Fibroblast of peridontal ligament (primary cell): ENCODE data around the gene MAML1.

Experiments used
- DNase-seq: peaks from one replicate; pipeline ENCODE4 v3.0.0-alpha.2; 2010; ENCODE audit errors: extremely low read depth

The MAML1 gene

GRCh38 chr5:179805529-179806249 is 73.1 kb downstream of the MAML1 start:
- DNase-seq, result no peak

- peak; percentile 51 for DNase-seq
Measured at GRCh38 chr5:179806250-179807048, 73.8 kb downstream of the MAML1 start, which contains the start of gene MGAT4B. MGAT4B (minus strand) TSS chr5:179806866; CDS start chr5:179806583, 283 bp downstream.

GRCh38 chr5:179812135-179812825 is 79.7 kb downstream of the MAML1 start:
- no peak for DNase-seq

GRCh38 chr5:179812997-179813607 is 80.5 kb downstream of the MAML1 start:
- DNase-seq, result no peak

- DNase-seq, result no peak
Measured at GRCh38 chr5:179814090-179814489, 81.5 kb downstream of the MAML1 start.

GRCh38 chr5:179815491-179816249 is 83.0 kb downstream of the MAML1 start:
- no peak for DNase-seq

- DNase-seq, result no peak
Measured at GRCh38 chr5:179816401-179816795, 83.8 kb downstream of the MAML1 start.

GRCh38 chr5:179816796-179817469 is 84.3 kb downstream of the MAML1 start:
- DNase-seq, result no peak

GRCh38 chr5:179817470-179817840 is 84.8 kb downstream of the MAML1 start:
- no peak for DNase-seq

- no peak for DNase-seq
Measured at GRCh38 chr5:179817890-179818745, 85.5 kb downstream of the MAML1 start.

GRCh38 chr5:179818746-179819295 is 86.2 kb downstream of the MAML1 start:
- peak; percentile 88 for DNase-seq

GRCh38 chr5:179819296-179820126 is 86.9 kb downstream of the MAML1 start:
- peak; percentile 51 for DNase-seq

- DNase-seq, result no peak
Measured at GRCh38 chr5:179820127-179820482, 87.5 kb downstream of the MAML1 start.

GRCh38 chr5:179820483-179821297 is 88.1 kb downstream of the MAML1 start, which contains the start of gene SQSTM1:
SQSTM1 (plus strand) TSS chr5:179820905; CDS start chr5:179820937, 32 bp downstream.
- DNase-seq, result peak; percentile 76

- peak; percentile 92 for DNase-seq
Measured at GRCh38 chr5:179821298-179822058, 88.9 kb downstream of the MAML1 start.

- DNase-seq, result no peak
Measured at GRCh38 chr5:179822059-179822432, 89.4 kb downstream of the MAML1 start.

GRCh38 chr5:179822444-179822990 is 89.9 kb downstream of the MAML1 start:
- DNase-seq, result no peak
